Measurements from ENCODE around the gene KANK3. TPM values are rescaled to one million over a fixed set of nuclear protein-coding genes. Genes with fewer than 3 reads are reported as not detected.
"Not testable (repeated sequence)": the region's sequence is repeated elsewhere in the genome, so short reads cannot be mapped to it uniquely, and the experiment has no call there.

The KANK3 gene
- total RNA-seq, 4 donors from 2014 or later, result 7.1 to 16.0 (median 13.7) TPM

DNA sequence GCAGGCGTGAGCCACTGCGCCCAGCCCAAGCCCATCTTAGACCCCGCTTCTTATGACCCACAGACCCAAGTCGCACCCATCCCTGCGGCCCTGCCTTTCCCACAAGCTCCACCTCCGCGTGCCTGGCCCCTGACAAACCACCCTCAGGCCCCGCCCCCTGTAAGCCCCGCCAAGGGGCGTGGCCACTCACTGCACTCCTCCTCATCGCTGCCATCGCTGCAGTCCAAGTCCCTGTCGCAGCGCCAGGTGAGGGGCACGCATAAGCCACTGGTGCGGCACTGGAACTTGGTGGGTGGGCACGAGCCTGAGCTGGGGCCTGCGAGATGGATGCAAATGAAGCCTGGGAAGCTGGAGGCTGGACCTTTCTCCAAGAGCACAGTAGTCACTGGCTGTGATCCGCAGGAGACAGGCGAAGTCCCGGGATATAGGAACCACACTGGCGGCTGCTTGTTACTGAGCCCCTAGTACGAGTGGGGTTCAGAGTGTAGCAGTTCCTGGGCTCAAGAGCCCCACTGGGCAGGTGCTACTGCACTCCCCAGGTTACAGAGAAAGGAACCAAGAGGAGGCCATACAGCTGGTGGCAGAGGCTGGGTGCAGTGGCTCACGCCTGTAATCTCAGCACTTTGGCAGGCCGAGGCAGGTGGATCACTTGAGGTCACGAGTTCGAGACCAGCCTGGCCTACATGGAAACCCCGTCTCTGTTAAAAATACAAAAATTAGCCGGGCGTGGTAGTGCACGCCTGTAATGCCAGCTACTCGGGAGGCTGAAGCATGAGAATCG lies 38.0 kb downstream of the KANK3 start:
- ATAC-seq, result no peak
- H3K9me3 ChIP-seq, result no peaks in the 10 kb centered on the region
- DNase-seq, result peak in 1 of 2 donors; percentile 16
- intact Hi-C loops (cut with DNase I; ENCODE audit: low total_unique reads), result loop anchor here (5.0 kb wide), 1 partner anchor 207 kb away; the partner anchor contains the start of gene ZNF414
- H3K36me3 ChIP-seq, result peaks cover 0 to 10% of the 10 kb centered on the region in 2 donors
- H3K4me3 ChIP-seq, result no peak overlapping the region
- TF ChIP-seq POLR2A (IDR thresholded peaks at IDR 0.05), result no peak
- TF ChIP-seq, protein P1, sequence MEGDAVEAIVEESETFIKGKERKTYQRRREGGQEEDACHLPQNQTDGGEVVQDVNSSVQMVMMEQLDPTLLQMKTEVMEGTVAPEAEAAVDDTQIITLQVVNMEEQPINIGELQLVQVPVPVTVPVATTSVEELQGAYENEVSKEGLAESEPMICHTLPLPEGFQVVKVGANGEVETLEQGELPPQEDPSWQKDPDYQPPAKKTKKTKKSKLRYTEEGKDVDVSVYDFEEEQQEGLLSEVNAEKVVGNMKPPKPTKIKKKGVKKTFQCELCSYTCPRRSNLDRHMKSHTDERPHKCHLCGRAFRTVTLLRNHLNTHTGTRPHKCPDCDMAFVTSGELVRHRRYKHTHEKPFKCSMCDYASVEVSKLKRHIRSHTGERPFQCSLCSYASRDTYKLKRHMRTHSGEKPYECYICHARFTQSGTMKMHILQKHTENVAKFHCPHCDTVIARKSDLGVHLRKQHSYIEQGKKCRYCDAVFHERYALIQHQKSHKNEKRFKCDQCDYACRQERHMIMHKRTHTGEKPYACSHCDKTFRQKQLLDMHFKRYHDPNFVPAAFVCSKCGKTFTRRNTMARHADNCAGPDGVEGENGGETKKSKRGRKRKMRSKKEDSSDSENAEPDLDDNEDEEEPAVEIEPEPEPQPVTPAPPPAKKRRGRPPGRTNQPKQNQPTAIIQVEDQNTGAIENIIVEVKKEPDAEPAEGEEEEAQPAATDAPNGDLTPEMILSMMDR (IDR thresholded peaks at IDR 0.05 in 4 of 5, conservative IDR thresholded peaks at IDR 0.05 in 1 of 5), result no peak
- no peak overlapping the region for H3K27ac ChIP-seq
- in situ Hi-C loops (cut with MboI; ENCODE audit: low sequenced_read_pairs in 4 of 4), result no loop called here
- H3K27me3 ChIP-seq, result no peaks in the 10 kb centered on the region
- peaks cover 17 to 19% of the 10 kb centered on the region in 2 donors for H3K4me1 ChIP-seq

- intact Hi-C loops (cut with DNase I; ENCODE audit: low total_unique reads) (no loop called here), in situ Hi-C loops (cut with MboI; ENCODE audit: low sequenced_read_pairs in 4 of 4) (no loop called here)
- Histone ChIP-seq H3K27me3 (no peaks in the 10 kb centered on the region), H3K4me3 (no peak overlapping the region), H3K27ac (no peak overlapping the region), H3K36me3 (peaks cover 0 to 5% of the 10 kb centered on the region in 2 donors), H3K4me1 (peaks cover 8 to 9% of the 10 kb centered on the region in 2 donors), H3K9me3 (no peaks in the 10 kb centered on the region)
- TF ChIP-seq, protein P1 (IDR thresholded peaks at IDR 0.05 in 4 of 5, conservative IDR thresholded peaks at IDR 0.05 in 1 of 5), result no peak
- no peak for TF ChIP-seq POLR2A (IDR thresholded peaks at IDR 0.05)
- ATAC-seq (no peak), DNase-seq (no peak)
Observed at GRCh38 chr19:8302734-8303133, 40.3 kb downstream of the KANK3 start.

DNA sequence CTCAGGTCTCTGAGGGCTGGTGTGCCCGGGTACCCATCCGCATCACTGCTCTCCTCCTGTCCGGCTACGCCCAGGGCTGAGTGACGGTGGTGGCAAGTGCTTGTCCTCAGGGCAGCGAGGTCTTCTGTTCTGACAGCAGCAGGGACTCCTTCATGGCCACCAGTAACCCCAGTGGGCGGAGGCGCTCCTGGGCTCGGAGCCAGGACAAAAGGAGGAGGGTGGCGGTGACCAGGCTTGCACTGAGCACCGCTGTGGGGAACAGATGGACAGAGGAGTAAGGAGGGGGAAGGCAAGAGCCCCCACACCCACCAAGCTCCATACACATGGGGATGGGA lies 40.7 kb downstream of the KANK3 start:
- TF ChIP-seq, protein P1 (IDR thresholded peaks at IDR 0.05 in 4 of 5, conservative IDR thresholded peaks at IDR 0.05 in 1 of 5), result no peak
- no peak for TF ChIP-seq POLR2A (IDR thresholded peaks at IDR 0.05)
- H3K36me3 ChIP-seq, result peaks cover 0 to 5% of the 10 kb centered on the region in 2 donors
- no peaks in the 10 kb centered on the region for H3K27me3 ChIP-seq
- no peak for ATAC-seq
- no peak overlapping the region for H3K27ac ChIP-seq
- no peak overlapping the region for H3K4me3 ChIP-seq
- intact Hi-C loops (cut with DNase I; ENCODE audit: low total_unique reads), result no loop called here
- peak in 1 of 2 donors; percentile 39 for DNase-seq
- peaks cover 5 to 7% of the 10 kb centered on the region in 2 donors for H3K4me1 ChIP-seq
- H3K9me3 ChIP-seq, result no peaks in the 10 kb centered on the region
- in situ Hi-C loops (cut with MboI; ENCODE audit: low sequenced_read_pairs in 4 of 4), result no loop called here

DNA sequence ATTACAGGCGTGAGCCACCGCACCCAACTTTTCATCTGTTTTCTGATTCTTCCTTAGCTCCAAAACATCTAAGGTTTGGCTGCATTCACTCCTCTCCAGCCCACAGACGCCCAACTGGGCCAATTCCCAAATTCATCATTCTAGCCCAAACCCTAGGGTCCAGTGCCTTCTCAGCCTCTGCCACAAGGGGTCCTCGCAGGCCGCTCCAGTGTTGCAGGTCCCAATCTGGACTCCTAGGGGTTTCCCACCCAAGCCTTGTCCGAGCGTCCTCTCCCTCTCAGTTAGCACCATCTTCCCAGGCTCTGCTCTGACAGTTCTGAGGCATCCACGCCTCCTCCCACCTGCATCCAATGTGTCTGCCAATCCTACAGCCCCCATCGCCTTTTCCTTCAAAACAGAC lies 51.7 kb downstream of the KANK3 start:
- intact Hi-C loops (cut with DNase I; ENCODE audit: low total_unique reads); ATAC-seq; in situ Hi-C loops (cut with MboI; ENCODE audit: low sequenced_read_pairs in 4 of 4); H3K4me1 ChIP-seq; H3K27me3 ChIP-seq; H3K4me3 ChIP-seq; H3K27ac ChIP-seq; DNase-seq; H3K36me3 ChIP-seq; H3K9me3 ChIP-seq: not testable (repeated sequence)

DNA sequence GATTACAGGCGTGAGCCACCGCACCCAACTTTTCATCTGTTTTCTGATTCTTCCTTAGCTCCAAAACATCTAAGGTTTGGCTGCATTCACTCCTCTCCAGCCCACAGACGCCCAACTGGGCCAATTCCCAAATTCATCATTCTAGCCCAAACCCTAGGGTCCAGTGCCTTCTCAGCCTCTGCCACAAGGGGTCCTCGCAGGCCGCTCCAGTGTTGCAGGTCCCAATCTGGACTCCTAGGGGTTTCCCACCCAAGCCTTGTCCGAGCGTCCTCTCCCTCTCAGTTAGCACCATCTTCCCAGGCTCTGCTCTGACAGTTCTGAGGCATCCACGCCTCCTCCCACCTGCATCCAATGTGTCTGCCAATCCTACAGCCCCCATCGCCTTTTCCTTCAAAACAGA lies 66.6 kb downstream of the KANK3 start:
- H3K36me3 ChIP-seq; H3K9me3 ChIP-seq; DNase-seq; ATAC-seq; H3K4me3 ChIP-seq; H3K4me1 ChIP-seq; in situ Hi-C loops (cut with MboI; ENCODE audit: low sequenced_read_pairs in 4 of 4); intact Hi-C loops (cut with DNase I; ENCODE audit: low total_unique reads); H3K27me3 ChIP-seq; H3K27ac ChIP-seq: not testable (repeated sequence)

Small RNAs within 50 kb of the gene (microRNA-seq; reads per million reads assigned to microRNA genes)
- 3.4 to 3.5 reads per million in 2 donors for gene MIR4999 (ENCODE audit: borderline replicate concordance in 2 of 2)

Other genes with a start within 250 kb of the KANK3 start
- gene FBN3, start 193.7 kb downstream of the KANK3 start, total RNA-seq, result under 1 TPM in 1 of 4 donors, not detected in 3; 0.15 TPM
- 1 to 10 TPM; 2.1 to 4.0 (median 2.7) TPM for gene CERS4, start 133.9 kb downstream of the KANK3 start, total RNA-seq
- gene CD320, start 34.9 kb downstream of the KANK3 start, total RNA-seq, result 10 to 100 TPM; 49.8 to 85.3 (median 66.1) TPM
- gene NDUFA7, start 21.9 kb downstream of the KANK3 start, total RNA-seq, result 100 to 1,000 TPM in 1 of 4 donors, 10 to 100 TPM in 3; 75.3 to 129 (median 87.7) TPM
- 100 to 1,000 TPM; 248 to 436 (median 313) TPM for gene RPS28, start 21.8 kb downstream of the KANK3 start, total RNA-seq
- 10 to 100 TPM; 19.7 to 91.8 (median 41.9) TPM for gene ANGPTL4, start 20.9 kb upstream of the KANK3 start, total RNA-seq
- gene RAB11B, start 47.1 kb upstream of the KANK3 start, total RNA-seq, result 10 to 100 TPM; 13.4 to 42.9 (median 31.0) TPM
- 100 to 1,000 TPM; 173 to 183 (median 176) TPM for gene MARCHF2, start 70.0 kb upstream of the KANK3 start, total RNA-seq
- 10 to 100 TPM; 42.5 to 74.6 (median 57.8) TPM for gene HNRNPM, start 101.7 kb upstream of the KANK3 start, total RNA-seq
- under 1 TPM in 2 of 4 donors, not detected in 2; 0.16 to 0.27 TPM for gene PRAM1, start 159.4 kb upstream of the KANK3 start, total RNA-seq
- gene ZNF414, start 170.9 kb upstream of the KANK3 start, total RNA-seq, result 10 to 100 TPM in 1 of 4 donors, 1 to 10 TPM in 3; 4.7 to 13.3 (median 6.9) TPM
- 1 to 10 TPM in 3 of 4 donors, under 1 TPM in 1; 0.24 to 4.0 (median 1.8) TPM for gene MYO1F, start 234.2 kb upstream of the KANK3 start, total RNA-seq